HuH-7 (cell line): ENCODE data around the gene GSC2.

Experiments used
- DNase-seq: peaks from one replicate; pipeline ENCODE4 v3.0.0; 2011; ENCODE audit warnings: low spot score

GSC2 gene

GRCh38 chr22:19152942-19153883 is 3.1 kb upstream of the GSC2 start:
- DNase-seq = no peak

DNA sequence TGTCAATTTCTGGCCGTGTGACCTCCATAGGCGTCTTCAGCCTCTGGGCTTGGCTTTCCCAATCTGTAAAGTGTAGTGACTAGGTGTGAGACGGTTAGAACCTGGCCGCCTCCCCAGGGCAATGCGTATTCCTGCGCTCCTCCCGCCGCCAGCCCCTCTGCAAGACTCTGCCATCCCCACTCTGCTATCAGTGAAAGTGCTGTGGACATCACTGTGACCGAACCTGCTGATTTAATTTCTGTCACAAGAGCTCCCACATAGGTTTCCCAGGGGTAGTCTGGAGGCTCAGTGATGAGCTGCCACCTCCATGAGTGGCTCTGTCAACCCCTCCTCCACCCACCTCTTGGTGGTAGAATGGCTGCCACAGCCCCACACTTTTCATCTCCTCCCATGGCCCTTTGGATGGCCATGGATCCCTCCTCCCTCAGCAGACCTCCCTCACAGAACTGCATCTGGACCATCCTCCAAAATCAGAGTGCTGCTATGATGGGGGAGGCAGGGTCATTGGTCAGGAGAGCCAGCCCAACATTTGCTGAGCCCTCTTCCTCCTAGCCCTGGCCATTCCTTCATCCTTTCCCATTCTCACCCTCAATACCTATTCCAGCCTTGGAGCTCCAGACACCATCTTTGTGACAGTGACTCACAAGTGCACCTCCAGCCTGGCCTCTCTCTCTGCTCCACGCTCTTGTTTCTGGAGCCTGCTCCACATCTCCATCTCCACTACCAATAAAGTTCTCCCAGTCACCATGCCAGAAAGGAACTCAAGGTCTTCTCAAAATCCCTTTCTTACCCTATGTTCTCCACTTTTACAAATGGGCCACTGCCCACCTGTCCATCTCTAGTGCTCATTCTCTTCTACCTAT is 1.5 kb upstream of the GSC2 start:
- no peak for DNase-seq

DNA sequence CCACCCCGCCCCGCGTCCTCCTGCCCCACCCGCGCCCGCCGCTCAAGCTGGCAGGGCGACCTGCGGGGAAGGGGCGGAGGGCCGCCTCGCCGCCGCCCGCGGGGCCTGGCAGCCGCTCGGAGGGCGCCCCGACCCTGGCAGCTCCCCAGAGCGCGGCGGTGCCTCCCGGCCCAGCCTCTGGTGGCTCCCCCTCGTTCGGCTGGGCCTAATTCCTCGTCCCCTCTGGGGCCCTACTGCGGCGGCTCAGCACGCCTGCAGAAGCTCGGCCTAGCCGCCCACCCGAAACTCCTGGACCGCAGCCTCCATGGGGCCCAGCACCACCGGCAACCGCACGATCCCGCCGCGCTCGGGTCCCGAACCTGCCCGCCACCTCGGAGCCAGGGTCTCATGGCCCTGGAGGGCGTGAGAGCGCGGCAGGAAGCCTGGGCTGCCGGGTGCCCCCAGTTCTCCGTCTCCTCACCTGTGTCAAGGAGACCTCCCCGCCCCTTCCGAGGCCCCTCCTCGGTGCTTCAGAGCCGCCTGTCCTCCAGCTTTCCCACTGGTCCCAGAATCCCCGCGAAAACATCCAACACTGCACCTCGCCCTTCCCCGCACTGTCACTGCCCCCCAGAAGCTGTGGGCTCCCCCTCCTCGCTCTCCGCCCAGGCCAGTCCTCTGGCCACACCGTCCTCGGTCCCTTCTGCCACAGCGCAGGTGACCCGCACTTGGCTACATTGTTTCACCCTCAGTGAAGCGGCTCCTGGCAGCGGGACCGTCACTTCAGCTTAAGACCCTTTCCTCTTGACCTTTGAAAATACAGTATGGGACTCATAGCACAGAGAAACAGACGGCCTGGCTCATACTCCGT is 613 bp upstream of the GSC2 start:
- no peak for DNase-seq

DNA sequence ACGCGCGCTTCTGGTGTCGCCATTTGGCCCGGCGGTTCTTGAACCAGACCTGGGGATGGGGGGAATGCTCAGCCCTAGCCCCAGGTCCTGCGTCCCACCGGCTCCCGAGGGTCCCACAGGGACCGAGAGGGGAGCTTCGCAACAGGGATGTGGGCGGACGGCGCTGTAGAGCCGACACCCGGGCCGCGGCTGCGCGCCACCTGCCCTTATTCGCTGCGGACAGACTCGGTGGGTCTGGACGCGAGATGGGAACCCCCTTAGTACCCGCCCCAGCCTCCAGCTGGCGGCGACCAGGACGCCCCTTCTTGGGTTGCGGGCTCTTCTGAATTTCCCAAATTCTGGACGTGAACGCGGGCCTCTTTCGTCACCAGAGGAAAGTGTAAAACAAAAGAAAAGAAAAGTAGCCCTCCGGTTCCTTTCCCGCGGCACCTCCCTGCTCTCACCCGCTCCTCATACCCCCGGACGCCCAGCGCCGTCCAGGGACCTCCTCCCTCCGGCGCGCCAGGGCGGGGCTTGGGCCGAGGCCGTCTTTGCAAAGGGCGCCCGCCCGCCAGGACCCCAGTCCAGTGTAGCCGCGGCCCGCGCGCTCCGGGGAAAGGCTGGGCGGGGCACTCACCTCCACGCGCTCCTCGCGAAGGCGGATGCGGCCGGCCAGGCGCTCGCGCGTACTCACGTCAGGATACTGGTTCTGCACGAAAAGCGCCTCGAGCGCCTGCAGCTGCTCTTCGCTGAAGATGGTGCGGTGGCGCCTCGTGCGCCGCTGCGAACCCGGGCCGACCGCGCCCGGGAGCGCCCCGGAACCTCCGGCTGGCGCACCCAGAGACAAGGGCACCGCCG is 827 bp downstream of the GSC2 start:
- DNase-seq = no peak

GRCh38 chr22:19148417-19149046 is 1.6 kb downstream of the GSC2 start:
- no peak for DNase-seq

- DNase-seq = no peak
These were observed 2.8 kb downstream of the GSC2 start for GRCh38 chr22:19147195-19147780.

DNA sequence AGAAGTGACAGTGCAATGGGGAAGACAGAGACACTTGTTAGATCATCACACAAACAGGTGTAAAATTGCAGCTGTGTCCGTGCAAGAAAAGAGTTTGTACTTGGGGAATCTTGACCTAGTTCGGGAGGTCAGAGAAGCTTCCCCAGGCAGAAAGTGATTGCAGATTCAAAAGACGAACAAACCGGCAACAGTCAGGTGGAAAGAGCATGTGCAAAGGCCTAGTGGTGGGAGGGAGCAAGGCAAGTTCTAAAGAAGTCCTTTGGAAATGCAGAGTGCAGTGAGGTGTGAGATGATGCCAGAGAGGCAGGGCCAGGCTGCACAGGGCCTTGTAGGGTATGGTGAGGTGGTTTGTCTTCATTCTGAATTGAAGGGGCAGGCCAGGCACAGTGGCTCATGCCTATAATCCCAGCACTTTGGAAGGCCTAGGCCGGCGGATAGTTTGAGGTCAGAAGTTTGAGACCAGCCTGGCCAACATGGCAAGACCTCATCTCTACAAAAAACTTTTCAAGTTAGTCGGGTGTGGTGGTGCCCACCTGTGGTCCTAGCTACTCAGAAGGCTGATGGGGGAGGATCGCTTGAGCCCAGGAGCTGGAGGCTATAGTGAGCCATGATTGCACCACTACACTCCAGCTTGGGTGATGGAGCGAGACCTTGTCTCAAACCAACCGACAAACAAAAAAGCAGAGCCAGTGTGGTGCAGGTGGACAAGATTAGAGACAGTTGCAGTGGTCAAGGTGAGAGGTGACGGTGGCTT is 3.7 kb downstream of the GSC2 start:
- DNase-seq = no peak

DNA sequence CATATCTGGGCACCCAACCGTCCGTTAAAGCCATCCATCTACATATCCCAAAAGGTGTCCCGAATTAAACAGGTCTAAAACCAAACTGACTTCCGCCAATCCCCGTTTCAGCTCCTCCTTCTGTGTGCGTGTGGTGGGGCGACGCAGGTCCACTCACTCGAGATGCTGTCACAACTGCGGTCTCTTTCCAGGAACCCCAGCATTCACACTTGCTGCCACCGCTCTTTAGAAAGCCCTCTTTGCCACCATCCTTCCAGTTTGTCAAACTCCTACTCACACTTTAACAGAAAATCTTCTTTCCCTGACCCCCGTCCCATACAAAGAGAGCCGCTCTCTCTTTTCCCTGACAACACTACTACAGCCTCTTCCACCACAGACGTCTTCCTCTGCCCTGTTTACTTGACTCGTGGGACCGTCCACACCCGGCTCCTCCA is 6.1 kb downstream of the GSC2 start:
- DNase-seq = no peak

GRCh38 chr22:19143212-19143611 is 6.9 kb downstream of the GSC2 start:
- DNase-seq = no peak

GRCh38 chr22:19142394-19142793 is 7.7 kb downstream of the GSC2 start:
- DNase-seq = no peak

- no peak for DNase-seq
These were observed 10.1 kb downstream of the GSC2 start for GRCh38 chr22:19139974-19140373.

DNA sequence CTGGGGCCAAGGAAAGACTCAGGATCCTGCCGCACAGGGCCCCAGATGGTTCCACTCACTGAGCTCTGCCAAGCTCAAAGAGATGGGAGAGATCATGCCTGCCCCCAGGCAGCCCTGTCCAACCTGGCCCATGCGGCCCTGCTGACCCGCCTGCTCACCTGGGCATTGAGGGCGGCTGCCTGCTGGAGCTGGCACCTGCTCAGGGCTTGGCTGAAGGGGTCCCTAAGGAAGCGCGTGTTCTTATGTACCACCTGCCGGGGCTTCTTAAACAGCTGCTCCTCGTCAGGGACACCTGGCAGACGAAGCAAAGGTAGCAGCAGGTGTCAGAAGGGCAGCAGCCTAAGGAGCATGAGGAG is 11.1 kb downstream of the GSC2 start:
- no peak for DNase-seq

GRCh38 chr22:19138217-19139000 is 11.7 kb downstream of the GSC2 start:
- DNase-seq = no peak

DNA sequence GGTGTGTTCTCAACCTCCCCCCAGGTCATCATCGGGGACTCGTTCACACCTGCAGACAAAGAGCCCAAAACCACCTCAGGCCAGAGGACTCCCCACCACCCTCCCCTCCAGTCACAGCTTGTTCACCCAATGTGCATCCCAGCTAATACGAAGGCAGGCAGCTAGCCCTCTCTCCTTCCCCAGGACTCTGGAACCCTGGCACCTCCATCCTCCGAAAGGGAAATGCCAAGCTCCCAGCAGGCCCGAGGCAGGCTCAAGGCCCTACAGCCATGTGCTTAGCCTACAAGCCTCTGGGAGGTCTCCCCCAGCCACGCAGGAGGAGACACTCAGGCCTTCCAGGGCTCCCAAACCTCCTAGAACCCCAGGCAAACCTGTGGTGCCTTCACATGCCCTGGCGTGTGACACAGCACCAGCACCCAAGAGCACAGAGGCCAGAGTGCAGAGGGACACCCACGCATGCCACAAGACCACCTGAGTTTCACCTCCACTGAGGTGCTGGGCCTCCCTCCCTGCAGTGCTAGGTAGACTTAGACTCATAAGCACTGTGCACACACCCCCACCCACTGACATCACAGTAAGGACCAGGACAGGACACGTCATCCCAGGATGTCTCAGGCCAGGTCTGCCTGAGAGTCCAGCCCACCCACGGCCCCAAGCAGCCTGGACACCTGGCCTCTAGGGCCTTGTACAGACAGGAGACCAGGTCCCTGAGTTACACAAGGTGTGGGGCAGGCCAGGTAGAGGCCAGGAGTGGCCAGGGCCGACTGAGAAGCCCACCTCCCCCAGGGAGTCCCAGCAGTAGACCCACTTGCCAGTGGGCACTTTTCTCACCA is 12.5 kb downstream of the GSC2 start:
- DNase-seq = no peak

DNA sequence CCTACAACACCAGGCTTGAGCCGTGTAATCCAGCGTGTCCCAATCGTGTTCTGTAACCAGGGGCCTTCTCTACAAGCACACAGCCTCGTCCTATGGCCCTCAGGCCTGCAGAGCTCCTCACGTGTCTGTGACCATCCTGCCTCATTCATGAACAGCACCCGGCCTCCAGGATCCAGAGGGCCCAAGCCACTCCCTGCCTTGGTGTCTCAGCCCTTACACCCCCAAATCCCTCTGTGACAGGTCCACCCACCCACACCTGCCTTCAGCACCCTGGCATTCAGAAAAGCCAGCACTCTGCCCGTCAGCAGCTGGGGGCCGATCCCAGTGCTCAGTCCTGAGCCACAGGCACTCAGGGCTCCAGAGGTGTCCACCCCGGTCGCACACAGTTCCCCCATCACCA is 13.2 kb downstream of the GSC2 start:
- no peak for DNase-seq

GRCh38 chr22:19134874-19135273 is 15.2 kb downstream of the GSC2 start:
- DNase-seq = no peak

GRCh38 chr22:19134176-19134831 is 15.8 kb downstream of the GSC2 start:
- no peak for DNase-seq
